NCI-H1694 treated with DMSO at 0.1 percent for 48 hours (cell line): ENCODE data around the gene EML3.
"Not testable (repeated sequence)": the region's sequence is repeated elsewhere in the genome, so short reads cannot be mapped to it uniquely, and the experiment has no call there.

ENCODE experiments used
- DNase-seq: peaks from one replicate; lab custom pipeline; 2025; lab: John Stamatoyannopoulos, UW

EML3 gene

GRCh38 chr11:62570903-62571302 lies 41.7 kb downstream of the EML3 start:
- not testable (repeated sequence) for DNase-seq

- no peak for DNase-seq
Observed at GRCh38 chr11:62569611-62570010, 43.0 kb downstream of the EML3 start.

GRCh38 chr11:62567018-62567633 lies 45.4 kb downstream of the EML3 start:
- DNase-seq = no peak

- DNase-seq = no peak
Observed at GRCh38 chr11:62566247-62566646, 46.3 kb downstream of the EML3 start.

- no peak for DNase-seq
Observed at GRCh38 chr11:62565100-62565802, 47.3 kb downstream of the EML3 start.

- DNase-seq = not testable (repeated sequence)
Observed at GRCh38 chr11:62561677-62562230, 50.8 kb downstream of the EML3 start.

- DNase-seq = peak; percentile 33
Observed at GRCh38 chr11:62560566-62561103, 51.9 kb downstream of the EML3 start.

GRCh38 chr11:62559626-62560025 lies 52.9 kb downstream of the EML3 start:
- DNase-seq = not testable (repeated sequence)

GRCh38 chr11:62559204-62559603 lies 53.4 kb downstream of the EML3 start:
- no peak for DNase-seq

GRCh38 chr11:62558669-62559068 lies 53.9 kb downstream of the EML3 start:
- no peak for DNase-seq

GRCh38 chr11:62556875-62557631 lies 55.5 kb downstream of the EML3 start:
- no peak for DNase-seq

GRCh38 chr11:62556108-62556874 lies 56.3 kb downstream of the EML3 start:
- no peak for DNase-seq

GRCh38 chr11:62555464-62556107 lies 57.0 kb downstream of the EML3 start:
- DNase-seq = no peak

GRCh38 chr11:62554387-62555167 lies 58.0 kb downstream of the EML3 start:
- peak; percentile 46 for DNase-seq

- DNase-seq = no peak
Observed at GRCh38 chr11:62553839-62554361, 58.7 kb downstream of the EML3 start.

- DNase-seq = no peak
Observed at GRCh38 chr11:62553080-62553838, 59.3 kb downstream of the EML3 start.

- DNase-seq = no peak
Observed at GRCh38 chr11:62552485-62553079, 60.0 kb downstream of the EML3 start.
